HepG2 (cell line): ENCODE results near the gene RHOBTB3.
"Not testable (repeated sequence)": the region's sequence is repeated elsewhere in the genome, so short reads cannot be mapped to it uniquely, and the experiment has no call there.

ENCODE experiments used
- BCL6 ChIP-seq: IDR thresholded peaks from 2 replicates; pipeline ENCODE4 v1.6.1; 2016; ENCODE audit warnings: missing genetic modification reagents, missing compliant biosample characterization
- USF2 ChIP-seq, 2 experiments: sonication (generic) in 1 of 2; formaldehyde crosslinking in 1 of 2; IDR thresholded peaks; 2 replicates each; pipeline versions ENCODE4 v1.5.1 to v1.6.1; 2011 to 2020; ENCODE audit warnings: borderline replicate concordance in 1 of 2, low read depth in 1 of 2, low read length in 1 of 2, mild to moderate bottlenecking in 1 of 2, missing genetic modification reagents in 1 of 2, moderate library complexity in 1 of 2
- ZBTB1 ChIP-seq: sonication (generic); formaldehyde crosslinking; IDR thresholded peaks from 2 replicates; pipeline ENCODE4 v1.4.0; 2020; ENCODE audit warnings: missing genetic modification reagents, borderline replicate concordance

DNA sequence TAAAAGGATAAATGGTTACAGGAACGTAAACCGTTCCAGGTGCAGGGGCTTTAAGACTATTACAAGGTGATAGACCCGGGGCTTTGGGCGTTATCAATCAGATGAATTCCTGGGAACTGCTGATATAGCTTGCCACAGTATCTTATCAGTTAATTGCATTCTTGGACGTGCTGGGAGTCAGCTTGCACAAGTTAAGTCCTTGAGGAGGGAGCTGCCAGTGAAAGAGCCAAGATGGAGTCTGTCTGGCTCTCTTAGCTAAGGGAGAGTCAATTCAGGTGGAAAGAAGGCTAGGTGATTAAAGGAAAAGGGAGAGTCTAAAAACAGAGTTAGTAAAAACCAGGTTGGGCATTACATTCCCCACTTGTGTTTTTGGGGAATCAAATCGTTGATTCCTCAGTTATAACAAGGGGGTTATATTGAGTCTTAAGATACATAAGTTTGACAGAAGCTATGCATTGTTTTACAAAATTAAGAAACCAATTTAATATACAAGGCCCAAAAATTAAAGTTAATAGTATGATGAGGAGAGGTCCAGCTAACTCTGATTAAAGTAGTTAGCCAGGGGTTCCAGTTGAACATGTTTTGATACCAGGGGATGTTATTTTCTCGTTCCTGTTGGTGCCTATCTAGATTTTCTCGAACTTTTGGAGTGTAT lies 23.5 kb upstream of the RHOBTB3 start:
- TF ChIP-seq BCL6 (CRISPR knock-in tag); USF2 (IDR thresholded peaks at IDR 0.05; ENCODE audit: low read depth, low read length); USF2 (CRISPR knock-in tag; IDR thresholded peaks at IDR 0.05; ENCODE audit: borderline replicate concordance); ZBTB1 (CRISPR knock-in tag): not testable (repeated sequence)
